Measurements from ENCODE around the gene ZNF718.

ZNF718 gene

GRCh38 chr4:107444-108429, 16.6 kb upstream of the ZNF718 start:
- POLR2A ChIA-PET: no interaction called here
- DNase-seq (ENCODE audit: low read depth, low spot score): no peak
- CTCF ChIA-PET: no interaction called here
- no peak overlapping the region for H3K4me3 ChIP-seq (ENCODE audit: low read depth, low read length)
- no peak for TF ChIP-seq CTCF (IDR thresholded peaks at IDR 0.05; ENCODE audit: insufficient read depth, low read length, missing control alignments)

- H3K4me3 ChIP-seq (ENCODE audit: low read depth, low read length): no peak overlapping the region
- no peak for TF ChIP-seq CTCF (IDR thresholded peaks at IDR 0.05; ENCODE audit: insufficient read depth, low read length, missing control alignments)
- ChIA-PET CTCF (no interaction called here), POLR2A (no interaction called here)
- DNase-seq (ENCODE audit: low read depth, low spot score): no peak
Observed at GRCh38 chr4:112771-113170, 11.5 kb upstream of the ZNF718 start.

DNA sequence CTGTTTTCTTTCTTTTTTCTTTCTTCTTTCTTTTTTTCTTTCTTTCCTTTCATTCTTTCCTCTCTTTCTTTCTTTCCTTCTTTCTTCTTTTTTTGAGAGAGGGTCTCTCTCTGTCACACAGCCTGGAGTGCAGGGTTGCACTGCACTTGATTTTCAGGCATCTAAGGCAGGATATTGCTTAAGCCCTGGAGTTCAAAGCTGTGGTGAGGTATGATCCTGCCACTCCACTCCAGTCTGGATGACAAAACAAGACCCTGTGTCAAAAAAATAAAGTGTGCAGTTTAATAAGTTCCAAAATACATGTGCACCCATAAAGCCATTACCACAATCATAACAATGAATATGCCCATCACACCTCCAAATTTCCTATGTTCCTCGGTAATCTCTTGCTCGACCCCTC, 10.6 kb upstream of the ZNF718 start:
- ChIA-PET POLR2A (no interaction called here), CTCF (no interaction called here)
- no peak overlapping the region for H3K4me3 ChIP-seq (ENCODE audit: low read depth, low read length)
- TF ChIP-seq CTCF (IDR thresholded peaks at IDR 0.05; ENCODE audit: insufficient read depth, low read length, missing control alignments): no peak
- no peak for DNase-seq (ENCODE audit: low read depth, low spot score)

DNA sequence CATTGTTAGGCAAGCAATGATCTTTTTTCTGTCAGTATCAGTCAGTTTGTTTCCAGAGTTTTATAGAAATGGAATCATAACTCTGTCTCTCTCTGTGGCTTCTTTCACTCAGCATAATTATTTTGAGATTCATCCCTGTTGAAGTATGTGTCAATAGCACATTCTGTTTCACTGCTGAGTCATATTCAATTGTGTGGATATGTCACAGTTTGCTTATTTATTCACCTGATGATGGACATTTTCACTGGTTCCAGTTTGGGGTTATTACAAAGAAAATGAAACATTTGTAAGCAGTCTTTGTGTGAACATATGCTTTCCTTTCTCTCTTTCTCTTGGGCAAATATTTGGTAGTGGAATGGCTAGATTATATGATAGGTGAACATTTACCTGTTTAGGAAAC, 10.2 kb upstream of the ZNF718 start:
- H3K4me3 ChIP-seq (ENCODE audit: low read depth, low read length): no peak overlapping the region
- no peak for DNase-seq (ENCODE audit: low read depth, low spot score)
- POLR2A ChIA-PET: no interaction called here
- no peak for TF ChIP-seq CTCF (IDR thresholded peaks at IDR 0.05; ENCODE audit: insufficient read depth, low read length, missing control alignments)
- CTCF ChIA-PET: no interaction called here

DNA sequence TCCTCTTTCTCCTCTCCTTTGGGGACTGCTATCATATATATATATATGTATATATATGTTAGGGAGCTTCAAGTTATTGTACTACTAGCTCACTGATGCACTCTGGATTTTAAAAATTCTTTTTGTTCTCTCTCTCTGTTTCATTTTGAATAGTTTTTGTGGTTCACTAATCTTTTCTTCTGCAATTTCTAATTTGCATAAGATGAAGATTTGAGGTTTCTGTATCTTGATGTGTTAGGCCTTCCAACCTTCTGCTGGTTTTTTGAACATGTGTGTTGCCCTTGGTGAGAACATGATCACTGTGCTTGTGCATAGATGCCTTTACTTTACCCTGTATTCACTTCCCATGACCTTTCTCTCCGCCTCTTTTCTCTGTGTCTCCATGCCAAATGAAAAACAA, 7.8 kb upstream of the ZNF718 start:
- no peak for DNase-seq (ENCODE audit: low read depth, low spot score)
- POLR2A ChIA-PET: no interaction called here
- no peak for TF ChIP-seq CTCF (IDR thresholded peaks at IDR 0.05; ENCODE audit: insufficient read depth, low read length, missing control alignments)
- no peak overlapping the region for H3K4me3 ChIP-seq (ENCODE audit: low read depth, low read length)
- CTCF ChIA-PET: interaction anchor here (1.4 kb wide), 1 partner anchor 8 kb away, joined by 3 read pairs; the partner anchor contains the start of gene ZNF718

DNA sequence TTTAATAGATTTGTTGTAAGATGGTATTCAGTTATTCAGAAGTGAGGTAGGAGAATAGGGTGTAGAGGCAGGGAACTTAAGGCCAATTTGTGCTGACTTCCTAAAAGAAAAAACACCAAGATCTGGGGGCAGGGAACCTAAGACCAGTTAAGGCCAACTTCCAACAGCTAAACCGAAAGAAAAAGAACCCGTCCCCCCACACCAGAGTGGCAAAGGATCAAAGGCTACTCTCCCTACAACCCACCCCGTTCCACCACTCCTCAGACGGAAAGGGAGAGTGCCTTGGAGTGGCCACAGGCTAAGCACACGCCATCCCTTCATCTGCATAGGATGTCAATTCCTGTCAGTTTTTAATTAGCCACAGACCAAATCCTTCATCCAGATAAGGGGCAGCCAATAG, 3.7 kb upstream of the ZNF718 start:
- no peak overlapping the region for H3K4me3 ChIP-seq (ENCODE audit: low read depth, low read length)
- ChIA-PET CTCF (no interaction called here), POLR2A (no interaction called here)
- no peak for TF ChIP-seq CTCF (IDR thresholded peaks at IDR 0.05; ENCODE audit: insufficient read depth, low read length, missing control alignments)
- DNase-seq (ENCODE audit: low read depth, low spot score): no peak
